Choroid plexus epithelial cell (primary cell): ENCODE data around the gene DALRD3.

Source experiments
- DNase-seq: peaks from one replicate; pipeline ENCODE4 v3.0.0-alpha.2; 2010; ENCODE audit warnings: low read depth
- H3K4me3 ChIP-seq: 2 replicates; pipeline ENCODE4 v1.5.1; 2011; ENCODE audit warnings: low read depth, mild to moderate bottlenecking, control low read depth, low read length, moderate library complexity
- TF ChIP-seq, protein P1 (sequence below): conservative IDR thresholded peaks from 2 replicates; pipeline ENCODE4 v1.5.1; 2011; ENCODE audit warnings: low read depth, mild to moderate bottlenecking, control low read depth, inconsistent platforms, low read length, moderate library complexity

Gene DALRD3

DNA sequence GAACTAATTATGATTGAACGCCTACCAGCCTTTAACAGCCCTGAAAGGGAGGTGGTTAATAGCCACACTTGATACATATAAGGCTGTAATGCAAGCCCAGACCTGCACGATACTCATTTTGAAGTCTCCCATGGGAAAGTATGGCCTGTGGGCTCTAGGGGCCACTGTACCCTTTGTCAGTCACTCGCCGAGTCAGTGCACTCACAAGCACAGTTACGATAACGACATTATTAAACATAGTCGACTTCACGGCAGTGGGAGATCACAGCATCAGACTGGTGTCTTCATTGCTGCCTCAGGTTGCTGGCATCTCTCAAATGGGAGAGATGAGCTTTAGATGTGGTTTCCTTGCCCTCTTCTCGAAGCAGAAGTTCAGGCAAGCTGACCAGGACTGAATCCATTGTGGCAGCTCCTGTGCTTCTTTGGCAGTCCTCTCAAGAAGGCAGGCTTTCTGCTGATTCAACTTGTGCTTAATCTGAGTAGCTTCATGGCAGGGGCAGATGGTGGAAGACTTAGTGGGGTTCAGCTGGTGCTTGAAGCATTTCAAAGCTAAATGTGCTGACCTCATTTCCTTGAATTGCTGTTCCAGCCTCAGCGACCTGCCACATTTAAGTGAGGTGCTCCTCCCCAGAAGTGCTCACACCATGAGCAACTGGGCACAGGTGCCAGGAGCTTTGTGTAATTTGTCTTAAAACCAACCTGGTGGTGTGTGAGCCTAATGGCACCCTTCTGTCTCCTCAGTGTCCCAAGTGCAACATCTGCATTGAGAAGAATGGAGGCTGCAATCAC, 44.1 kb downstream of the DALRD3 start:
- DNase-seq: no peak
- TF ChIP-seq, protein P1, sequence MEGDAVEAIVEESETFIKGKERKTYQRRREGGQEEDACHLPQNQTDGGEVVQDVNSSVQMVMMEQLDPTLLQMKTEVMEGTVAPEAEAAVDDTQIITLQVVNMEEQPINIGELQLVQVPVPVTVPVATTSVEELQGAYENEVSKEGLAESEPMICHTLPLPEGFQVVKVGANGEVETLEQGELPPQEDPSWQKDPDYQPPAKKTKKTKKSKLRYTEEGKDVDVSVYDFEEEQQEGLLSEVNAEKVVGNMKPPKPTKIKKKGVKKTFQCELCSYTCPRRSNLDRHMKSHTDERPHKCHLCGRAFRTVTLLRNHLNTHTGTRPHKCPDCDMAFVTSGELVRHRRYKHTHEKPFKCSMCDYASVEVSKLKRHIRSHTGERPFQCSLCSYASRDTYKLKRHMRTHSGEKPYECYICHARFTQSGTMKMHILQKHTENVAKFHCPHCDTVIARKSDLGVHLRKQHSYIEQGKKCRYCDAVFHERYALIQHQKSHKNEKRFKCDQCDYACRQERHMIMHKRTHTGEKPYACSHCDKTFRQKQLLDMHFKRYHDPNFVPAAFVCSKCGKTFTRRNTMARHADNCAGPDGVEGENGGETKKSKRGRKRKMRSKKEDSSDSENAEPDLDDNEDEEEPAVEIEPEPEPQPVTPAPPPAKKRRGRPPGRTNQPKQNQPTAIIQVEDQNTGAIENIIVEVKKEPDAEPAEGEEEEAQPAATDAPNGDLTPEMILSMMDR: no peak
- H3K4me3 ChIP-seq: no peak overlapping the region

DNA sequence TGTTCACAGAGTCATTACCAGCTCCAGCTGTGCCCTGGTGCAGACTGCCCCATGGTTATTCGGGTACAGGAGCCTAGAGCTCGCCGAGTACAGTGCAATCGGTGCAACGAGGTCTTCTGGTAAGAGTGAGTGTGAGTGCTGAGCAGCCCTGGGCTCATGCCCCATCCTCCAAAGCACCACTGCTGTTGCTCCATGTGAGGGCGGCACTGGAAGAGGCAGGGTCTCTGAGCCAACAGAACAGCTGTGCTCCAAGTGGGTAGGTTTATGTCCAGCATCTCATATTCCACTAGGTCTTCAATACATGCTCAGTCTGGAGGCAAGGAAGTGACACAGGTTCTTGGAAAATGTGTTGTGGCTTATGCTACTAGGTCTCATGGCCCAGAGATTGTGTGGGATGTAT, 47.8 kb downstream of the DALRD3 start:
- DNase-seq: no peak
- TF ChIP-seq, protein P1: no peak
- no peak overlapping the region for H3K4me3 ChIP-seq

DNA sequence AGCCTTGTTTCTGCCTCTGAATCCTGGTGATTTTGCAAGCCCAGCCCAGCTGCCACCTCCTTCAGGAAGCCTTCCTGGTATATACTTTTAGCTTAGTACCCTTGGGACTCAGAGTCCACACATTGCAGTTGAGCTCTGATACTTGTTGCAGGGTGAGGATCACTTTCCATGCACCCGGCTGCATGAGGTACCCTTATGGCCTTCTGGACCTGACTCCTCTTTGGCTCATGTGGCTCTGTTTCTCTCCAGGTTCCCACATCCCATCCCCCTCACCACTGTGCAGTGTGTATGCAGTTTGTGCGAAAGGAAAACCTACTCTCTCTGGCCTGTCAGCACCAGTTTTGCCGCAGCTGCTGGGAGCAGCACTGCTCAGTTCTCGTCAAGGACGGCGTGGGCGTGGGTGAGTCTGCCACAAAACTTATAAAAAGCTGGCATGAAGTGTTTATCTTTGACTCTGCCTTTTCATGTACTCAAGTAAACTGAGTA, 51.5 kb downstream of the DALRD3 start:
- no peak for DNase-seq
- H3K4me3 ChIP-seq: no peak overlapping the region
- TF ChIP-seq, protein P1: no peak

DNA sequence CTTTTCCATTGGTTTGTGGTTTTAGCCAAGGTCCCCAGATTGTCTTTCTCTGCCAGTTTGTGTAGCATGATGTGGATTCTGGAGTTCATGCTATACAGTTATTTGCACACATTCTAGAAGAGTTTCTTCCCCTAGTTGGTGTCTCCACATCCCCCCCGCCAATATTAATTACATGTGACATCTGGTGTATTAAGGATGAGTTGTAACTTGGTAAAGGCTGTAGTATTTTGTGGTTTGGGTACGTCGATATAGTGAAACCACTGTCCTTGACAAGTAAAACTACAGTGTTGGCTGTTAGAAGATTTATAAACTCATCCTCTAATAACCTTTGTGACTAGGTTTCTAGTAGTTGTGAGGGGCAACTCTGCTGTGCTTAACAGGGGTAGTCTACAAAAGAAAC, 52.0 kb downstream of the DALRD3 start:
- TF ChIP-seq, protein P1: no peak
- no peak overlapping the region for H3K4me3 ChIP-seq
- peak; percentile 31 for DNase-seq
